Measurements from ENCODE around the gene NUDT2. TPM values are rescaled to one million over a fixed set of nuclear protein-coding genes. Genes with fewer than 3 reads are reported as not detected.

The NUDT2 gene
- total and polyA plus RNA-seq, 10 of the 15 experiments (the other 5 are each of a cell fraction or from before 2014, with no cell fraction given) = 24.5 to 55.1 (median 33.6) TPM

DNA sequence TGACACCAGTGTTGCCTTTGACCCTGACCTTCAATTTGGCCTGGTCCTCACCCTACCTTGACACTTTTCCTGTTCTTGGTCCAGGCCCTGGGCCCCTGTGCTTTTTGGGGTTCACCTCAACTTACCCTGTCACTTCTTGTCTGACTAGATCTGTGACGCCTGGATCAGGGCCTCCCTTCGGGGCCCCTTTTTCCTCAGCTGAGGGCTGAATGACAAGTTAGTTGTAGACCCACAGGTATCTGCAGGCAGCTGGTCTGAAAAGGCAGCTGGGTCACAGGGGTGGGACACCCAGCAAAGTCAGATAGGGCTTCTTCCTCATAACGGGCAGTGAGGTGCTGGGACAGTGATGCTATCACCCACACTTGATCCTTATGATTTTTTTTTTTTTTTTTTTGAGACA, 57.3 kb downstream of the NUDT2 start:
- Histone ChIP-seq H3K4me1 (ENCODE audit: control insufficient read depth, insufficient read depth, low read length) (no peaks in the 10 kb centered on the region), H3K27ac (ENCODE audit: control insufficient read depth, insufficient read depth) (no peak overlapping the region), H2AFZ (ENCODE audit: control insufficient read depth, low read depth, low read length) (no peak overlapping the region), H3K79me2 (ENCODE audit: control insufficient read depth, insufficient read depth, low read length) (no peaks in the 10 kb centered on the region), H3K4me2 (ENCODE audit: control insufficient read depth, insufficient read depth) (no peak overlapping the region), H3K9ac (ENCODE audit: control insufficient read depth, insufficient read depth, low read length) (no peak overlapping the region), H3K4me3 (no peak overlapping the region), H3K27me3 (replicated peaks in 1 of 2; ENCODE audit: control insufficient read depth in 2 of 2, insufficient read depth in 2 of 2, low read length in 1 of 2) (peaks cover 0 to 9% of the 10 kb centered on the region in 2 experiments), H4K20me1 (ENCODE audit: control insufficient read depth, insufficient read depth) (no peaks in the 10 kb centered on the region), H3K36me3 (ENCODE audit: control insufficient read depth in 2 of 2, insufficient read depth in 2 of 2, low read length in 1 of 2) (no peaks in the 10 kb centered on the region), H3K9me3 (replicated peaks; ENCODE audit: control insufficient read depth, insufficient read depth, low read length) (no peaks in the 10 kb centered on the region)
- 85% methylated on average over 3 of the region's 3 CpGs for WGBS (ENCODE audit: insufficient coverage, insufficient replicate concordance, low lambda C conversion rate, missing lambda C conversion rate)
- no peak for TF ChIP-seq CHD4 (IDR thresholded peaks at IDR 0.05)
- TF ChIP-seq, protein P1, sequence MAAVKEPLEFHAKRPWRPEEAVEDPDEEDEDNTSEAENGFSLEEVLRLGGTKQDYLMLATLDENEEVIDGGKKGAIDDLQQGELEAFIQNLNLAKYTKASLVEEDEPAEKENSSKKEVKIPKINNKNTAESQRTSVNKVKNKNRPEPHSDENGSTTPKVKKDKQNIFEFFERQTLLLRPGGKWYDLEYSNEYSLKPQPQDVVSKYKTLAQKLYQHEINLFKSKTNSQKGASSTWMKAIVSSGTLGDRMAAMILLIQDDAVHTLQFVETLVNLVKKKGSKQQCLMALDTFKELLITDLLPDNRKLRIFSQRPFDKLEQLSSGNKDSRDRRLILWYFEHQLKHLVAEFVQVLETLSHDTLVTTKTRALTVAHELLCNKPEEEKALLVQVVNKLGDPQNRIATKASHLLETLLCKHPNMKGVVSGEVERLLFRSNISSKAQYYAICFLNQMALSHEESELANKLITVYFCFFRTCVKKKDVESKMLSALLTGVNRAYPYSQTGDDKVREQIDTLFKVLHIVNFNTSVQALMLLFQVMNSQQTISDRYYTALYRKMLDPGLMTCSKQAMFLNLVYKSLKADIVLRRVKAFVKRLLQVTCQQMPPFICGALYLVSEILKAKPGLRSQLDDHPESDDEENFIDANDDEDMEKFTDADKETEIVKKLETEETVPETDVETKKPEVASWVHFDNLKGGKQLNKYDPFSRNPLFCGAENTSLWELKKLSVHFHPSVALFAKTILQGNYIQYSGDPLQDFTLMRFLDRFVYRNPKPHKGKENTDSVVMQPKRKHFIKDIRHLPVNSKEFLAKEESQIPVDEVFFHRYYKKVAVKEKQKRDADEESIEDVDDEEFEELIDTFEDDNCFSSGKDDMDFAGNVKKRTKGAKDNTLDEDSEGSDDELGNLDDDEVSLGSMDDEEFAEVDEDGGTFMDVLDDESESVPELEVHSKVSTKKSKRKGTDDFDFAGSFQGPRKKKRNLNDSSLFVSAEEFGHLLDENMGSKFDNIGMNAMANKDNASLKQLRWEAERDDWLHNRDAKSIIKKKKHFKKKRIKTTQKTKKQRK (IDR thresholded peaks at IDR 0.05; ENCODE audit: low read depth, low read length) = no peak
- TF ChIP-seq ASH2L (IDR thresholded peaks at IDR 0.05; ENCODE audit: borderline replicate concordance, low read depth) = no peak
- no peak for TF ChIP-seq SP1 (IDR thresholded peaks at IDR 0.05; ENCODE audit: low read depth, low read length)
- TF ChIP-seq, protein P2, sequence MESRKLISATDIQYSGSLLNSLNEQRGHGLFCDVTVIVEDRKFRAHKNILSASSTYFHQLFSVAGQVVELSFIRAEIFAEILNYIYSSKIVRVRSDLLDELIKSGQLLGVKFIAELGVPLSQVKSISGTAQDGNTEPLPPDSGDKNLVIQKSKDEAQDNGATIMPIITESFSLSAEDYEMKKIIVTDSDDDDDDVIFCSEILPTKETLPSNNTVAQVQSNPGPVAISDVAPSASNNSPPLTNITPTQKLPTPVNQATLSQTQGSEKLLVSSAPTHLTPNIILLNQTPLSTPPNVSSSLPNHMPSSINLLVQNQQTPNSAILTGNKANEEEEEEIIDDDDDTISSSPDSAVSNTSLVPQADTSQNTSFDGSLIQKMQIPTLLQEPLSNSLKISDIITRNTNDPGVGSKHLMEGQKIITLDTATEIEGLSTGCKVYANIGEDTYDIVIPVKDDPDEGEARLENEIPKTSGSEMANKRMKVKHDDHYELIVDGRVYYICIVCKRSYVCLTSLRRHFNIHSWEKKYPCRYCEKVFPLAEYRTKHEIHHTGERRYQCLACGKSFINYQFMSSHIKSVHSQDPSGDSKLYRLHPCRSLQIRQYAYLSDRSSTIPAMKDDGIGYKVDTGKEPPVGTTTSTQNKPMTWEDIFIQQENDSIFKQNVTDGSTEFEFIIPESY (IDR thresholded peaks at IDR 0.05) = no peak
- no peak for TF ChIP-seq YY1 (IDR thresholded peaks at IDR 0.05; ENCODE audit: low read depth, low read length)
- no peak for TF ChIP-seq NBN (IDR thresholded peaks at IDR 0.05)
- no peak for TF ChIP-seq ESRRA (IDR thresholded peaks at IDR 0.05; ENCODE audit: low read length)
- TF ChIP-seq HDAC6 (IDR thresholded peaks at IDR 0.05; ENCODE audit: unreplicated experiment) = no peak
- TF ChIP-seq, protein P3, sequence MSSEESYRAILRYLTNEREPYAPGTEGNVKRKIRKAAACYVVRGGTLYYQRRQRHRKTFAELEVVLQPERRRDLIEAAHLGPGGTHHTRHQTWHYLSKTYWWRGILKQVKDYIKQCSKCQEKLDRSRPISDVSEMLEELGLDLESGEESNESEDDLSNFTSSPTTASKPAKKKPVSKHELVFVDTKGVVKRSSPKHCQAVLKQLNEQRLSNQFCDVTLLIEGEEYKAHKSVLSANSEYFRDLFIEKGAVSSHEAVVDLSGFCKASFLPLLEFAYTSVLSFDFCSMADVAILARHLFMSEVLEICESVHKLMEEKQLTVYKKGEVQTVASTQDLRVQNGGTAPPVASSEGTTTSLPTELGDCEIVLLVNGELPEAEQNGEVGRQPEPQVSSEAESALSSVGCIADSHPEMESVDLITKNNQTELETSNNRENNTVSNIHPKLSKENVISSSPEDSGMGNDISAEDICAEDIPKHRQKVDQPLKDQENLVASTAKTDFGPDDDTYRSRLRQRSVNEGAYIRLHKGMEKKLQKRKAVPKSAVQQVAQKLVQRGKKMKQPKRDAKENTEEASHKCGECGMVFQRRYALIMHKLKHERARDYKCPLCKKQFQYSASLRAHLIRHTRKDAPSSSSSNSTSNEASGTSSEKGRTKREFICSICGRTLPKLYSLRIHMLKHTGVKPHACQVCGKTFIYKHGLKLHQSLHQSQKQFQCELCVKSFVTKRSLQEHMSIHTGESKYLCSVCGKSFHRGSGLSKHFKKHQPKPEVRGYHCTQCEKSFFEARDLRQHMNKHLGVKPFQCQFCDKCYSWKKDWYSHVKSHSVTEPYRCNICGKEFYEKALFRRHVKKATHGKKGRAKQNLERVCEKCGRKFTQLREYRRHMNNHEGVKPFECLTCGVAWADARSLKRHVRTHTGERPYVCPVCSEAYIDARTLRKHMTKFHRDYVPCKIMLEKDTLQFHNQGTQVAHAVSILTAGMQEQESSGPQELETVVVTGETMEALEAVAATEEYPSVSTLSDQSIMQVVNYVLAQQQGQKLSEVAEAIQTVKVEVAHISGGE (CRISPR knock-in tag; IDR thresholded peaks at IDR 0.05) = no peak
- no peak for TF ChIP-seq BRCA1 (IDR thresholded peaks at IDR 0.05; ENCODE audit: low read depth, low read length)
- no peak for TF ChIP-seq RUNX3 (IDR thresholded peaks at IDR 0.05; ENCODE audit: low read length)
- TF ChIP-seq RFX5 (IDR thresholded peaks at IDR 0.05; ENCODE audit: low read depth, low read length) = no peak
- no peak for TF ChIP-seq SUZ12 (IDR thresholded peaks at IDR 0.05; ENCODE audit: unreplicated experiment)
- TF ChIP-seq LARP7 (IDR thresholded peaks at IDR 0.05) = no peak
- TF ChIP-seq NR2F1 (conservative IDR thresholded peaks at IDR 0.05) = no peak
- TF ChIP-seq POLR2AphosphoS2 (IDR thresholded peaks at IDR 0.05; ENCODE audit: low read depth, low read length) = no peak
- no peak for TF ChIP-seq TCF7 (IDR thresholded peaks at IDR 0.05; ENCODE audit: borderline replicate concordance)
- no peak for TF ChIP-seq BHLHE40 (IDR thresholded peaks at IDR 0.05; ENCODE audit: borderline replicate concordance in 1 of 2, low read depth in 2 of 2, low read length in 1 of 2)
- intact Hi-C loops (cut with micrococcal nuclease; ENCODE audit: unreplicated experiment) = no loop called here
- no TSS peak for BruUV-seq (replicated peaks)
- DNase-seq (ENCODE audit: low read depth, low spot score) (no peak), ATAC-seq (no peak), FAIRE-seq (no peak)
- SMC1A ChIA-PET (ENCODE audit: uncharacterized antibody, unreplicated experiment) = no interaction called here
- POLR2A ChIA-PET = no interaction called here
- CTCF ChIA-PET = interaction anchor here (0.7 kb wide), 1 partner anchor 52 kb away, joined by 5 read pairs; no protein-coding TSS in a partner anchor
- RAD21 ChIA-PET (ENCODE audit: unreplicated experiment) = no interaction called here
- in situ Hi-C loops (cut with MboI) = no loop called here
